Measurements from ENCODE around the gene ZNF133. TPM values are rescaled to one million over a fixed set of nuclear protein-coding genes. Genes with fewer than 3 reads are reported as not detected.
A peak's percentile ranks its signal among the peaks of the same experiment; 100 is the strongest.

ZNF133 gene
- total RNA-seq, 1 experiment from 2014 or later, result 16.2 TPM

DNA sequence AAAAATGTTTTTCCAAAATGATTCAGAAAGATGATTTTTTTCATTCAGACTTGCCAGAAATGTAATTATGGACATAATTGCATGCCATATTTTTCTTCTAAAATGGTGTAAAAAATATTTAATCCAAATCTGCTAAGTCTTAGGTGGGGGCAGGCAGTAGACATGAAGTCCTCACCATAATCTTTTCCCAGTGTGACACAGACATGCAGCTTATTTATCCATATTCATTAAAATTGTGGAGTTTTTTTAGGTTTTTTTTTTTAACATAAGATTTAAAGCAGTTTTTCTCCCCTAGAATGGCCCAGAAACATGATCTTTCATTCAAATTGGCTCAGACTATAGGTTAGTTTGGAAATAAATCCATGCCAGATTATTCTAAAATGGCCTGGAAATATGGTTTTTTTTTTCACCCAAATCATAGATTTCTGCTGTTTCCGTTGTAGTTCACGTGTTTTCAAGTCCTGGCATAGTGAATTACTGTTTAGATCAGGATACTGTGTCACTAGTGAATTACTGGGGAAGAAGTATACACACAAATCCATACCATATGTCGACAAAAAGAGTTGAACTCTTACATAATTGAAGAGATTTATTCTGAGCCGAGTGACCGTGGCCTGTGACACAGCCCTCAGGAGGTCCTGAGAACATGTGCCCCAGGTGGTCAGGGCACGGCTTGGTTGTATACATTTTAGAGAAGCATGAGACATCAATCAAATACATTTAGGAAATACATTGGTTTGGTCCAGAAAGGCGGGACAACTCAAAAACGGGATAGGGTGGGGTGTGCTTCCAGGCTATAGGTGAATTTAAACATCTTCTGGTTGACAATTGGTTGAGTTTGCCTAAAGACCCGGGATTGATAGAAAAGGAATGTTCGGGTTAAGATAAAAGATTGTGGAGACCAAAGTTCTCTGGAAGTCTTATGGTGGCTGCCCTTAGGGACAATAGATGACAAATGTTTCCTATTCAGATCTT, 33.9 kb downstream of the ZNF133 start (continued):
- TF ChIP-seq, protein P1, sequence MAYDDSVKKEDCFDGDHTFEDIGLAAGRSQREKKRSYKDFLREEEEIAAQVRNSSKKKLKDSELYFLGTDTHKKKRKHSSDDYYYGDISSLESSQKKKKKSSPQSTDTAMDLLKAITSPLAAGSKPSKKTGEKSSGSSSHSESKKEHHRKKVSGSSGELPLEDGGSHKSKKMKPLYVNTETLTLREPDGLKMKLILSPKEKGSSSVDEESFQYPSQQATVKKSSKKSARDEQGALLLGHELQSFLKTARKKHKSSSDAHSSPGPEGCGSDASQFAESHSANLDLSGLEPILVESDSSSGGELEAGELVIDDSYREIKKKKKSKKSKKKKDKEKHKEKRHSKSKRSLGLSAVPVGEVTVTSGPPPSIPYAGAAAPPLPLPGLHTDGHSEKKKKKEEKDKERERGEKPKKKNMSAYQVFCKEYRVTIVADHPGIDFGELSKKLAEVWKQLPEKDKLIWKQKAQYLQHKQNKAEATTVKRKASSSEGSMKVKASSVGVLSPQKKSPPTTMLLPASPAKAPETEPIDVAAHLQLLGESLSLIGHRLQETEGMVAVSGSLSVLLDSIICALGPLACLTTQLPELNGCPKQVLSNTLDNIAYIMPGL (CRISPR knock-in tag; IDR thresholded peaks at IDR 0.05), result no peak

DNA sequence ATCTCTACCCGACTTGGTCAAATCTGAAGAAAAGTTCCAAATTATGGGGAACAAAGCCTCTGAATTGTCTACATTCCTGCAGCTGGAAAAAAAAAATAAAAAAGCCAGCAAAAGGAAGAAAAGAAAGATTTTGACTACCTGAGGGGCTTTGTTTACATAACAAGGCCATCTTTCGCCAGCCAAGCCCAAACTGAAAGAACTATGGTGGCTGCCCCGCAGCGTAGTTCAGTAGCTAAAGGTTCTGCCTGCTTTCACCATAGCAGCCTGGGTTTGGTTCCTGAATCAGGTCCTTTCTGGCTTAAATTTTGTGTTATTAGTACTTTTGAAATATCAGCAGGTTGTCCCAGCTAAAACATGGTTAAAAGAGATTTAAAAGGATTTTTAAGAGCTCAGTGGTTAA, 35.4 kb downstream of the ZNF133 start:
- POLR2A ChIA-PET, result interaction anchor here (1.3 kb wide), 1 partner anchor 36 kb away, joined by 3 read pairs; the partner anchor contains the start of gene ZNF133
- peaks cover 11% of the 10 kb centered on the region for H3K36me3 Mint-ChIP-seq
- H3K4me1 Mint-ChIP-seq, result peaks cover 39% of the 10 kb centered on the region
- peak overlapping the region; percentile 96 for H3K27ac Mint-ChIP-seq
- ATAC-seq (peak; percentile 96), DNase-seq (ENCODE audit: low spot score) (peak; percentile 50)
- H3K4me3 Mint-ChIP-seq, result peak overlapping the region; percentile 63
- H3K9me3 Mint-ChIP-seq, result peaks cover 18% of the 10 kb centered on the region
- CTCF ChIA-PET, result interaction anchor here (0.6 to 1.9 kb wide), 3 partner anchors 17 to 770 kb away, joined by 4 to 6 read pairs (median 5); no protein-coding TSS in a partner anchor
- H3K27me3 Mint-ChIP-seq (ENCODE audit: low read depth), result no peaks in the 10 kb centered on the region
- TF ChIP-seq, protein P2, sequence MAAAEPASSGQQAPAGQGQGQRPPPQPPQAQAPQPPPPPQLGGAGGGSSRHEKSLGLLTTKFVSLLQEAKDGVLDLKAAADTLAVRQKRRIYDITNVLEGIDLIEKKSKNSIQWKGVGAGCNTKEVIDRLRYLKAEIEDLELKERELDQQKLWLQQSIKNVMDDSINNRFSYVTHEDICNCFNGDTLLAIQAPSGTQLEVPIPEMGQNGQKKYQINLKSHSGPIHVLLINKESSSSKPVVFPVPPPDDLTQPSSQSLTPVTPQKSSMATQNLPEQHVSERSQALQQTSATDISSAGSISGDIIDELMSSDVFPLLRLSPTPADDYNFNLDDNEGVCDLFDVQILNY (CRISPR knock-in tag; IDR thresholded peaks at IDR 0.05), result no peak
- TF ChIP-seq FOXJ3 (CRISPR knock-in tag; IDR thresholded peaks at IDR 0.05; ENCODE audit: borderline replicate concordance) (no peak), GTF2I (CRISPR knock-in tag; conservative IDR thresholded peaks at IDR 0.05) (no peak), ZNF671 (CRISPR knock-in tag; IDR thresholded peaks at IDR 0.05) (no peak), FOXP1 (CRISPR knock-in tag; IDR thresholded peaks at IDR 0.05; ENCODE audit: borderline replicate concordance) (no peak), IRF2 (CRISPR knock-in tag; IDR thresholded peaks at IDR 0.05; ENCODE audit: borderline replicate concordance, low read depth) (no peak), NR1H2 (CRISPR knock-in tag; IDR thresholded peaks at IDR 0.05) (no peak), CREM (CRISPR knock-in tag; IDR thresholded peaks at IDR 0.05) (no peak), ZNF219 (CRISPR knock-in tag; IDR thresholded peaks at IDR 0.05; ENCODE audit: borderline replicate concordance) (no peak), ZNF263 (CRISPR knock-in tag; IDR thresholded peaks at IDR 0.05; ENCODE audit: low read depth) (no peak), JUN (CRISPR knock-in tag; IDR thresholded peaks at IDR 0.05) (no peak), JAZF1 (CRISPR knock-in tag; IDR thresholded peaks at IDR 0.05) (no peak), ZNF396 (CRISPR knock-in tag; IDR thresholded peaks at IDR 0.05; ENCODE audit: borderline replicate concordance) (no peak), SP1 (CRISPR knock-in tag; conservative IDR thresholded peaks at IDR 0.05) (no peak)
- TF ChIP-seq, protein P3, sequence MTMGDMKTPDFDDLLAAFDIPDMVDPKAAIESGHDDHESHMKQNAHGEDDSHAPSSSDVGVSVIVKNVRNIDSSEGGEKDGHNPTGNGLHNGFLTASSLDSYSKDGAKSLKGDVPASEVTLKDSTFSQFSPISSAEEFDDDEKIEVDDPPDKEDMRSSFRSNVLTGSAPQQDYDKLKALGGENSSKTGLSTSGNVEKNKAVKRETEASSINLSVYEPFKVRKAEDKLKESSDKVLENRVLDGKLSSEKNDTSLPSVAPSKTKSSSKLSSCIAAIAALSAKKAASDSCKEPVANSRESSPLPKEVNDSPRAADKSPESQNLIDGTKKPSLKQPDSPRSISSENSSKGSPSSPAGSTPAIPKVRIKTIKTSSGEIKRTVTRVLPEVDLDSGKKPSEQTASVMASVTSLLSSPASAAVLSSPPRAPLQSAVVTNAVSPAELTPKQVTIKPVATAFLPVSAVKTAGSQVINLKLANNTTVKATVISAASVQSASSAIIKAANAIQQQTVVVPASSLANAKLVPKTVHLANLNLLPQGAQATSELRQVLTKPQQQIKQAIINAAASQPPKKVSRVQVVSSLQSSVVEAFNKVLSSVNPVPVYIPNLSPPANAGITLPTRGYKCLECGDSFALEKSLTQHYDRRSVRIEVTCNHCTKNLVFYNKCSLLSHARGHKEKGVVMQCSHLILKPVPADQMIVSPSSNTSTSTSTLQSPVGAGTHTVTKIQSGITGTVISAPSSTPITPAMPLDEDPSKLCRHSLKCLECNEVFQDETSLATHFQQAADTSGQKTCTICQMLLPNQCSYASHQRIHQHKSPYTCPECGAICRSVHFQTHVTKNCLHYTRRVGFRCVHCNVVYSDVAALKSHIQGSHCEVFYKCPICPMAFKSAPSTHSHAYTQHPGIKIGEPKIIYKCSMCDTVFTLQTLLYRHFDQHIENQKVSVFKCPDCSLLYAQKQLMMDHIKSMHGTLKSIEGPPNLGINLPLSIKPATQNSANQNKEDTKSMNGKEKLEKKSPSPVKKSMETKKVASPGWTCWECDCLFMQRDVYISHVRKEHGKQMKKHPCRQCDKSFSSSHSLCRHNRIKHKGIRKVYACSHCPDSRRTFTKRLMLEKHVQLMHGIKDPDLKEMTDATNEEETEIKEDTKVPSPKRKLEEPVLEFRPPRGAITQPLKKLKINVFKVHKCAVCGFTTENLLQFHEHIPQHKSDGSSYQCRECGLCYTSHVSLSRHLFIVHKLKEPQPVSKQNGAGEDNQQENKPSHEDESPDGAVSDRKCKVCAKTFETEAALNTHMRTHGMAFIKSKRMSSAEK (CRISPR knock-in tag; IDR thresholded peaks at IDR 0.05; ENCODE audit: borderline replicate concordance), result no peak
- TF ChIP-seq, protein P4, sequence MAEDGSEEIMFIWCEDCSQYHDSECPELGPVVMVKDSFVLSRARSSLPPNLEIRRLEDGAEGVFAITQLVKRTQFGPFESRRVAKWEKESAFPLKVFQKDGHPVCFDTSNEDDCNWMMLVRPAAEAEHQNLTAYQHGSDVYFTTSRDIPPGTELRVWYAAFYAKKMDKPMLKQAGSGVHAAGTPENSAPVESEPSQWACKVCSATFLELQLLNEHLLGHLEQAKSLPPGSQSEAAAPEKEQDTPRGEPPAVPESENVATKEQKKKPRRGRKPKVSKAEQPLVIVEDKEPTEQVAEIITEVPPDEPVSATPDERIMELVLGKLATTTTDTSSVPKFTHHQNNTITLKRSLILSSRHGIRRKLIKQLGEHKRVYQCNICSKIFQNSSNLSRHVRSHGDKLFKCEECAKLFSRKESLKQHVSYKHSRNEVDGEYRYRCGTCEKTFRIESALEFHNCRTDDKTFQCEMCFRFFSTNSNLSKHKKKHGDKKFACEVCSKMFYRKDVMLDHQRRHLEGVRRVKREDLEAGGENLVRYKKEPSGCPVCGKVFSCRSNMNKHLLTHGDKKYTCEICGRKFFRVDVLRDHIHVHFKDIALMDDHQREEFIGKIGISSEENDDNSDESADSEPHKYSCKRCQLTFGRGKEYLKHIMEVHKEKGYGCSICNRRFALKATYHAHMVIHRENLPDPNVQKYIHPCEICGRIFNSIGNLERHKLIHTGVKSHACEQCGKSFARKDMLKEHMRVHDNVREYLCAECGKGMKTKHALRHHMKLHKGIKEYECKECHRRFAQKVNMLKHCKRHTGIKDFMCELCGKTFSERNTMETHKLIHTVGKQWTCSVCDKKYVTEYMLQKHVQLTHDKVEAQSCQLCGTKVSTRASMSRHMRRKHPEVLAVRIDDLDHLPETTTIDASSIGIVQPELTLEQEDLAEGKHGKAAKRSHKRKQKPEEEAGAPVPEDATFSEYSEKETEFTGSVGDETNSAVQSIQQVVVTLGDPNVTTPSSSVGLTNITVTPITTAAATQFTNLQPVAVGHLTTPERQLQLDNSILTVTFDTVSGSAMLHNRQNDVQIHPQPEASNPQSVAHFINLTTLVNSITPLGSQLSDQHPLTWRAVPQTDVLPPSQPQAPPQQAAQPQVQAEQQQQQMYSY (CRISPR knock-in tag; IDR thresholded peaks at IDR 0.05), result no peak
- TF ChIP-seq, protein P1 (CRISPR knock-in tag; IDR thresholded peaks at IDR 0.05), result no peak
- TF ChIP-seq, protein P5, sequence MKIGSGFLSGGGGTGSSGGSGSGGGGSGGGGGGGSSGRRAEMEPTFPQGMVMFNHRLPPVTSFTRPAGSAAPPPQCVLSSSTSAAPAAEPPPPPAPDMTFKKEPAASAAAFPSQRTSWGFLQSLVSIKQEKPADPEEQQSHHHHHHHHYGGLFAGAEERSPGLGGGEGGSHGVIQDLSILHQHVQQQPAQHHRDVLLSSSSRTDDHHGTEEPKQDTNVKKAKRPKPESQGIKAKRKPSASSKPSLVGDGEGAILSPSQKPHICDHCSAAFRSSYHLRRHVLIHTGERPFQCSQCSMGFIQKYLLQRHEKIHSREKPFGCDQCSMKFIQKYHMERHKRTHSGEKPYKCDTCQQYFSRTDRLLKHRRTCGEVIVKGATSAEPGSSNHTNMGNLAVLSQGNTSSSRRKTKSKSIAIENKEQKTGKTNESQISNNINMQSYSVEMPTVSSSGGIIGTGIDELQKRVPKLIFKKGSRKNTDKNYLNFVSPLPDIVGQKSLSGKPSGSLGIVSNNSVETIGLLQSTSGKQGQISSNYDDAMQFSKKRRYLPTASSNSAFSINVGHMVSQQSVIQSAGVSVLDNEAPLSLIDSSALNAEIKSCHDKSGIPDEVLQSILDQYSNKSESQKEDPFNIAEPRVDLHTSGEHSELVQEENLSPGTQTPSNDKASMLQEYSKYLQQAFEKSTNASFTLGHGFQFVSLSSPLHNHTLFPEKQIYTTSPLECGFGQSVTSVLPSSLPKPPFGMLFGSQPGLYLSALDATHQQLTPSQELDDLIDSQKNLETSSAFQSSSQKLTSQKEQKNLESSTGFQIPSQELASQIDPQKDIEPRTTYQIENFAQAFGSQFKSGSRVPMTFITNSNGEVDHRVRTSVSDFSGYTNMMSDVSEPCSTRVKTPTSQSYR (CRISPR knock-in tag; IDR thresholded peaks at IDR 0.05), result no peak

Data from WTC11 (cell line).